NB4 (cell line): ENCODE results near the gene VGLL4.

Experiments
- POLR2A ChIP-seq: IDR thresholded peaks from 2 replicates; pipeline ENCODE4 v1.6.1; 2011; ENCODE audit warnings: mild to moderate bottlenecking; ENCODE audit not compliant: insufficient read length; ENCODE audit errors: extremely low read depth
- TF ChIP-seq, protein P1 (sequence below): IDR thresholded peaks from one replicate; pipeline ENCODE4 v1.5.1; 2012; ENCODE audit warnings: low read depth, low read length

DNA sequence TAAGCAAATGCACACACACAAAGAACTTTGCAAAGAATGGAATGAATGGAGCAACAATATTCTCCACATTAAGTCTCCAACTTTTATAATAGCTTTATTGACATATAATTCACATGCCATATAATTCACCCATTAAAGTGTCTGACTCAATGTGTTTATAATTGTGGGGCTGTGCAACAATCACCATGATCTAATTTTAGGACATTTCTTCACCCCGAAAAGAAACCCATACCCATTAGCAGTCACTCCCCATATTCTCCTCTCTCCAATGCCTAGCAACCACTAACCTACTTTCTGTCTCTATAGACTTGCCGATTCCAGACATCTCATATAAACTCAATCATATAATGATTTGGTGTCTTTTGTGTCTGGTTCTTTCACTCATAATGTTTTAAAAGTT is 22.6 kb downstream of the VGLL4 start:
- TF ChIP-seq, protein P1, sequence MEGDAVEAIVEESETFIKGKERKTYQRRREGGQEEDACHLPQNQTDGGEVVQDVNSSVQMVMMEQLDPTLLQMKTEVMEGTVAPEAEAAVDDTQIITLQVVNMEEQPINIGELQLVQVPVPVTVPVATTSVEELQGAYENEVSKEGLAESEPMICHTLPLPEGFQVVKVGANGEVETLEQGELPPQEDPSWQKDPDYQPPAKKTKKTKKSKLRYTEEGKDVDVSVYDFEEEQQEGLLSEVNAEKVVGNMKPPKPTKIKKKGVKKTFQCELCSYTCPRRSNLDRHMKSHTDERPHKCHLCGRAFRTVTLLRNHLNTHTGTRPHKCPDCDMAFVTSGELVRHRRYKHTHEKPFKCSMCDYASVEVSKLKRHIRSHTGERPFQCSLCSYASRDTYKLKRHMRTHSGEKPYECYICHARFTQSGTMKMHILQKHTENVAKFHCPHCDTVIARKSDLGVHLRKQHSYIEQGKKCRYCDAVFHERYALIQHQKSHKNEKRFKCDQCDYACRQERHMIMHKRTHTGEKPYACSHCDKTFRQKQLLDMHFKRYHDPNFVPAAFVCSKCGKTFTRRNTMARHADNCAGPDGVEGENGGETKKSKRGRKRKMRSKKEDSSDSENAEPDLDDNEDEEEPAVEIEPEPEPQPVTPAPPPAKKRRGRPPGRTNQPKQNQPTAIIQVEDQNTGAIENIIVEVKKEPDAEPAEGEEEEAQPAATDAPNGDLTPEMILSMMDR: no peak
- no peak for TF ChIP-seq POLR2A
